Measurements from ENCODE around the gene THSD7B. TPM values are rescaled to one million over a fixed set of nuclear protein-coding genes. Genes with fewer than 3 reads are reported as not detected.
"Not testable (repeated sequence)": the region's sequence is repeated elsewhere in the genome, so short reads cannot be mapped to it uniquely, and the experiment has no call there.

Gene THSD7B
- total RNA-seq, 1 experiment from 2014 or later: 6.9 TPM

GRCh38 chr2:137096187-137096586 lies 330.8 kb downstream of the THSD7B start:
- no peaks in the 10 kb centered on the region for H3K9me3 ChIP-seq
- ChIA-PET CTCF (no interaction called here), POLR2A (no interaction called here)
- H3K36me3 ChIP-seq (ENCODE audit: control insufficient read depth, insufficient read depth, low read length): no peaks in the 10 kb centered on the region
- Mint-ChIP-seq H3K9me3 (ENCODE audit: unreplicated experiment) (no peaks in the 10 kb centered on the region), H3K36me3 (ENCODE audit: insufficient read depth, unreplicated experiment) (no peaks in the 10 kb centered on the region), H3K27me3 (ENCODE audit: insufficient read depth, unreplicated experiment) (no peaks in the 10 kb centered on the region), H3K4me1 (ENCODE audit: low read depth, unreplicated experiment) (no peaks in the 10 kb centered on the region), H3K4me3 (ENCODE audit: unreplicated experiment) (no peak overlapping the region), H3K27ac (ENCODE audit: unreplicated experiment) (no peak overlapping the region)
- H3K4me3 ChIP-seq (ENCODE audit: low read depth, low read length): no peak overlapping the region
- H3K27me3 ChIP-seq (replicated peaks; ENCODE audit: control insufficient read depth, insufficient read depth, low read length): no peaks in the 10 kb centered on the region
- intact Hi-C loops (cut with micrococcal nuclease; ENCODE audit: unreplicated experiment): no loop called here
- H3K4me1 ChIP-seq: no peaks in the 10 kb centered on the region
- TF ChIP-seq, protein P1, sequence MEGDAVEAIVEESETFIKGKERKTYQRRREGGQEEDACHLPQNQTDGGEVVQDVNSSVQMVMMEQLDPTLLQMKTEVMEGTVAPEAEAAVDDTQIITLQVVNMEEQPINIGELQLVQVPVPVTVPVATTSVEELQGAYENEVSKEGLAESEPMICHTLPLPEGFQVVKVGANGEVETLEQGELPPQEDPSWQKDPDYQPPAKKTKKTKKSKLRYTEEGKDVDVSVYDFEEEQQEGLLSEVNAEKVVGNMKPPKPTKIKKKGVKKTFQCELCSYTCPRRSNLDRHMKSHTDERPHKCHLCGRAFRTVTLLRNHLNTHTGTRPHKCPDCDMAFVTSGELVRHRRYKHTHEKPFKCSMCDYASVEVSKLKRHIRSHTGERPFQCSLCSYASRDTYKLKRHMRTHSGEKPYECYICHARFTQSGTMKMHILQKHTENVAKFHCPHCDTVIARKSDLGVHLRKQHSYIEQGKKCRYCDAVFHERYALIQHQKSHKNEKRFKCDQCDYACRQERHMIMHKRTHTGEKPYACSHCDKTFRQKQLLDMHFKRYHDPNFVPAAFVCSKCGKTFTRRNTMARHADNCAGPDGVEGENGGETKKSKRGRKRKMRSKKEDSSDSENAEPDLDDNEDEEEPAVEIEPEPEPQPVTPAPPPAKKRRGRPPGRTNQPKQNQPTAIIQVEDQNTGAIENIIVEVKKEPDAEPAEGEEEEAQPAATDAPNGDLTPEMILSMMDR (IDR thresholded peaks at IDR 0.05; ENCODE audit: insufficient read depth in 1 of 2, low read depth in 1 of 2, low read length in 1 of 2, severe bottlenecking in 1 of 2, unreplicated experiment in 1 of 2): no peak
- no peak for DNase-seq
- BruUV-seq (replicated peaks): no TSS peak

GRCh38 chr2:137096693-137097092 lies 331.3 kb downstream of the THSD7B start:
- H3K27ac Mint-ChIP-seq (ENCODE audit: unreplicated experiment): no peak overlapping the region
- no peaks in the 10 kb centered on the region for H3K4me1 Mint-ChIP-seq (ENCODE audit: low read depth, unreplicated experiment)
- no peaks in the 10 kb centered on the region for H3K36me3 ChIP-seq (ENCODE audit: control insufficient read depth, insufficient read depth, low read length)
- no peaks in the 10 kb centered on the region for H3K9me3 ChIP-seq
- no peak for DNase-seq
- intact Hi-C loops (cut with micrococcal nuclease; ENCODE audit: unreplicated experiment): no loop called here
- no peaks in the 10 kb centered on the region for H3K36me3 Mint-ChIP-seq (ENCODE audit: insufficient read depth, unreplicated experiment)
- H3K4me3 ChIP-seq (ENCODE audit: low read depth, low read length): no peak overlapping the region
- BruUV-seq (replicated peaks): no TSS peak
- H3K4me1 ChIP-seq: no peaks in the 10 kb centered on the region
- ChIA-PET CTCF (no interaction called here), POLR2A (no interaction called here)
- H3K4me3 Mint-ChIP-seq (ENCODE audit: unreplicated experiment): no peak overlapping the region
- no peaks in the 10 kb centered on the region for H3K27me3 ChIP-seq (replicated peaks; ENCODE audit: control insufficient read depth, insufficient read depth, low read length)
- no peaks in the 10 kb centered on the region for H3K27me3 Mint-ChIP-seq (ENCODE audit: insufficient read depth, unreplicated experiment)
- no peaks in the 10 kb centered on the region for H3K9me3 Mint-ChIP-seq (ENCODE audit: unreplicated experiment)
- TF ChIP-seq, protein P1 (IDR thresholded peaks at IDR 0.05; ENCODE audit: insufficient read depth in 1 of 2, low read depth in 1 of 2, low read length in 1 of 2, severe bottlenecking in 1 of 2, unreplicated experiment in 1 of 2): peak in 1 of 2 experiments; percentile 17

- H3K36me3 Mint-ChIP-seq (ENCODE audit: insufficient read depth, unreplicated experiment); H3K4me3 ChIP-seq (ENCODE audit: low read depth, low read length); BruUV-seq (replicated peaks); H3K4me3 Mint-ChIP-seq (ENCODE audit: unreplicated experiment); CTCF ChIA-PET; intact Hi-C loops (cut with micrococcal nuclease; ENCODE audit: unreplicated experiment); H3K4me1 ChIP-seq; H3K27me3 ChIP-seq (replicated peaks; ENCODE audit: control insufficient read depth, insufficient read depth, low read length); H3K27me3 Mint-ChIP-seq (ENCODE audit: insufficient read depth, unreplicated experiment); POLR2A ChIA-PET; H3K4me1 Mint-ChIP-seq (ENCODE audit: low read depth, unreplicated experiment); H3K36me3 ChIP-seq (ENCODE audit: control insufficient read depth, insufficient read depth, low read length); DNase-seq; H3K27ac Mint-ChIP-seq (ENCODE audit: unreplicated experiment); H3K9me3 ChIP-seq: not testable (repeated sequence)
- H3K9me3 Mint-ChIP-seq (ENCODE audit: unreplicated experiment): peaks cover 32% of the 10 kb centered on the region
Measured at GRCh38 chr2:137101814-137102213, 336.5 kb downstream of the THSD7B start.

GRCh38 chr2:137107904-137108303 lies 342.6 kb downstream of the THSD7B start:
- H3K27ac Mint-ChIP-seq (ENCODE audit: unreplicated experiment): no peak overlapping the region
- CTCF ChIA-PET: no interaction called here
- TF ChIP-seq, protein P1 (IDR thresholded peaks at IDR 0.05; ENCODE audit: insufficient read depth in 1 of 2, low read depth in 1 of 2, low read length in 1 of 2, severe bottlenecking in 1 of 2, unreplicated experiment in 1 of 2): no peak

More at GRCh38 chr2:137107904-137108303, 342.6 kb downstream of the THSD7B start:
- no peak overlapping the region for H3K4me3 Mint-ChIP-seq (ENCODE audit: unreplicated experiment)
- 0 out of 2 replicates have a peak, but pooled peaks cover 2% of the 10 kb centered on the region for H3K9me3 ChIP-seq
- no peak overlapping the region for H3K4me3 ChIP-seq (ENCODE audit: low read depth, low read length)
- no peaks in the 10 kb centered on the region for H3K27me3 ChIP-seq (replicated peaks; ENCODE audit: control insufficient read depth, insufficient read depth, low read length)
- peaks cover 7% of the 10 kb centered on the region for H3K4me1 Mint-ChIP-seq (ENCODE audit: low read depth, unreplicated experiment)
- peaks cover 23% of the 10 kb centered on the region for H3K9me3 Mint-ChIP-seq (ENCODE audit: unreplicated experiment)
- BruUV-seq (replicated peaks): no TSS peak
- H3K36me3 ChIP-seq (ENCODE audit: control insufficient read depth, insufficient read depth, low read length): no peaks in the 10 kb centered on the region
- intact Hi-C loops (cut with micrococcal nuclease; ENCODE audit: unreplicated experiment): no loop called here
- no peaks in the 10 kb centered on the region for H3K4me1 ChIP-seq
- no peaks in the 10 kb centered on the region for H3K36me3 Mint-ChIP-seq (ENCODE audit: insufficient read depth, unreplicated experiment)
- H3K27me3 Mint-ChIP-seq (ENCODE audit: insufficient read depth, unreplicated experiment): no peaks in the 10 kb centered on the region
- DNase-seq: no peak
- POLR2A ChIA-PET: no interaction called here

Measured in Caco-2 (cell line).